Measurements from ENCODE around the gene PAPSS2.

Gene PAPSS2

GRCh38 chr10:87685832-87686574, 26.3 kb downstream of the PAPSS2 start:
- no peaks in the 10 kb centered on the region for H3K27me3 ChIP-seq
- no peaks in the 10 kb centered on the region for H3K9me3 ChIP-seq
- H3K36me3 ChIP-seq = no peaks in the 10 kb centered on the region
- no peak for TF ChIP-seq CTCF (IDR thresholded peaks at IDR 0.05)
- H3K27ac ChIP-seq = no peak overlapping the region
- H3K4me3 ChIP-seq (ENCODE audit: low read depth in 1 of 2, low read length in 1 of 2) = no peak overlapping the region
- peaks cover 14 to 16% of the 10 kb centered on the region in 2 experiments for H3K4me1 ChIP-seq (ENCODE audit: control insufficient read depth in 1 of 2, insufficient read depth in 1 of 2, low read depth in 1 of 2, low read length in 1 of 2)

GRCh38 chr10:87691506-87692070, 31.9 kb downstream of the PAPSS2 start:
- H3K27ac ChIP-seq = peak overlapping the region; percentile 73
- no peaks in the 10 kb centered on the region for H3K27me3 ChIP-seq
- peak overlapping the region in 1 of 2 experiments; percentile 19 for H3K4me3 ChIP-seq (ENCODE audit: low read depth in 1 of 2, low read length in 1 of 2)
- peaks cover 32 to 33% of the 10 kb centered on the region in 2 experiments for H3K4me1 ChIP-seq (ENCODE audit: control insufficient read depth in 1 of 2, insufficient read depth in 1 of 2, low read depth in 1 of 2, low read length in 1 of 2)
- H3K36me3 ChIP-seq = no peaks in the 10 kb centered on the region
- no peak for TF ChIP-seq CTCF (IDR thresholded peaks at IDR 0.05)
- H3K9me3 ChIP-seq = no peaks in the 10 kb centered on the region

- no peak overlapping the region for H3K27ac ChIP-seq
- no peak overlapping the region for H3K4me3 ChIP-seq (ENCODE audit: low read depth in 1 of 2, low read length in 1 of 2)
- no peaks in the 10 kb centered on the region for H3K27me3 ChIP-seq
- no peak for TF ChIP-seq CTCF (IDR thresholded peaks at IDR 0.05)
- peaks cover 32 to 33% of the 10 kb centered on the region in 2 experiments for H3K4me1 ChIP-seq (ENCODE audit: control insufficient read depth in 1 of 2, insufficient read depth in 1 of 2, low read depth in 1 of 2, low read length in 1 of 2)
- H3K9me3 ChIP-seq = no peaks in the 10 kb centered on the region
- H3K36me3 ChIP-seq = no peaks in the 10 kb centered on the region
Measured at GRCh38 chr10:87692956-87693484, 33.3 kb downstream of the PAPSS2 start.

GRCh38 chr10:87694011-87694794, 34.5 kb downstream of the PAPSS2 start:
- Histone ChIP-seq H3K4me3 (ENCODE audit: low read depth in 1 of 2, low read length in 1 of 2) (no peak overlapping the region), H3K27me3 (no peaks in the 10 kb centered on the region), H3K4me1 (ENCODE audit: control insufficient read depth in 1 of 2, insufficient read depth in 1 of 2, low read depth in 1 of 2, low read length in 1 of 2) (peaks cover 32 to 33% of the 10 kb centered on the region in 2 experiments), H3K9me3 (no peaks in the 10 kb centered on the region), H3K36me3 (no peaks in the 10 kb centered on the region), H3K27ac (no peak overlapping the region)
- no peak for TF ChIP-seq CTCF (IDR thresholded peaks at IDR 0.05)

GRCh38 chr10:87695074-87695473, 35.4 kb downstream of the PAPSS2 start:
- H3K36me3 ChIP-seq = no peaks in the 10 kb centered on the region
- H3K4me3 ChIP-seq (ENCODE audit: low read depth in 1 of 2, low read length in 1 of 2) = no peak overlapping the region
- TF ChIP-seq CTCF (IDR thresholded peaks at IDR 0.05) = no peak
- H3K27me3 ChIP-seq = no peaks in the 10 kb centered on the region
- H3K4me1 ChIP-seq (ENCODE audit: control insufficient read depth in 1 of 2, insufficient read depth in 1 of 2, low read depth in 1 of 2, low read length in 1 of 2) = peaks cover 26 to 27% of the 10 kb centered on the region in 2 experiments
- no peaks in the 10 kb centered on the region for H3K9me3 ChIP-seq
- H3K27ac ChIP-seq = no peak overlapping the region
